SK-N-SH treated with all-trans-retinoic acid at 6 μM for 48 hours (cell line): ENCODE results near the gene LSM7.

ENCODE experiments used
- ATAC-seq: fragments of 200-7000 bp; cut with Tn5 transposase; 3 replicates; pipeline ENCODE4 v1.9.1; 2020; ENCODE audit warnings: mild to moderate bottlenecking, moderate library complexity
- ARNTL ChIP-seq: fragments of 450-650 bp; formaldehyde crosslinking; IDR thresholded peaks from 2 replicates; pipeline ENCODE4 v1.5.0; 2020; ENCODE audit warnings: low read depth, mild to moderate bottlenecking, moderate library complexity, borderline replicate concordance
- BACH2 ChIP-seq: fragments of 250-450 bp; sonication (Bioruptor Pico); IDR thresholded peaks from 2 replicates; pipeline ENCODE4 v1.9.0; 2021; ENCODE audit warnings: mild to moderate bottlenecking, borderline replicate concordance
- CSDC2 ChIP-seq: fragments of 250-450 bp; sonication (Bioruptor Pico); IDR thresholded peaks from 2 replicates; pipeline ENCODE4 v1.5.0; 2020; ENCODE audit warnings: mild to moderate bottlenecking, moderate library complexity
- CSRNP3 ChIP-seq: fragments of 250-450 bp; sonication (Bioruptor Pico); IDR thresholded peaks from 2 replicates; pipeline ENCODE4 v1.5.1; 2021; ENCODE audit warnings: mild to moderate bottlenecking, moderate library complexity
- GLIS3 ChIP-seq: fragments of 250-450 bp; sonication (Bioruptor Pico); IDR thresholded peaks from 2 replicates; pipeline ENCODE4 v1.5.0; 2020; ENCODE audit warnings: mild to moderate bottlenecking, moderate library complexity
- ISL1 ChIP-seq: fragments of 250-450 bp; sonication (Bioruptor Pico); IDR thresholded peaks from 2 replicates; pipeline ENCODE4 v2.1.2; 2022; ENCODE audit warnings: mild to moderate bottlenecking, moderate library complexity
- OSR1 ChIP-seq: fragments of 250-450 bp; sonication (Bioruptor Pico); IDR thresholded peaks from 2 replicates; pipeline ENCODE4 v1.8.0; 2022; ENCODE audit warnings: moderate library complexity, mild to moderate bottlenecking, inconsistent platforms
- PATZ1 ChIP-seq: fragments of 250-450 bp; sonication (Bioruptor Pico); IDR thresholded peaks from 2 replicates; pipeline ENCODE4 v1.8.0; 2020; ENCODE audit warnings: mild to moderate bottlenecking, moderate library complexity, borderline replicate concordance
- POU6F1 ChIP-seq: fragments of 250-450 bp; sonication (Bioruptor Pico); IDR thresholded peaks from 2 replicates; pipeline ENCODE4 v1.8.0; 2021; ENCODE audit warnings: low read depth, mild to moderate bottlenecking, moderate library complexity, borderline replicate concordance
- PPARA ChIP-seq: fragments of 250-450 bp; sonication (Bioruptor Pico); IDR thresholded peaks from 2 replicates; pipeline ENCODE4 v1.5.0; 2020; ENCODE audit warnings: mild to moderate bottlenecking, borderline replicate concordance
- RARB ChIP-seq: fragments of 250-450 bp; sonication (Bioruptor Pico); IDR thresholded peaks from 2 replicates; pipeline ENCODE4 v1.8.0; 2021; ENCODE audit warnings: mild to moderate bottlenecking, moderate library complexity
- SNAI2 ChIP-seq: fragments of 250-450 bp; sonication (Bioruptor Pico); IDR thresholded peaks from 2 replicates; pipeline ENCODE4 v1.5.0; 2020; ENCODE audit warnings: mild to moderate bottlenecking, moderate library complexity
- TCF4 ChIP-seq: fragments of 250-450 bp; sonication (Bioruptor Pico); IDR thresholded peaks from 2 replicates; pipeline ENCODE4 v1.8.0; 2021; ENCODE audit warnings: mild to moderate bottlenecking, moderate library complexity, borderline replicate concordance
- TOX ChIP-seq: fragments of 250-450 bp; sonication (Bioruptor Pico); IDR thresholded peaks from 2 replicates; pipeline ENCODE4 v1.8.0; 2021; ENCODE audit warnings: mild to moderate bottlenecking, moderate library complexity, borderline replicate concordance
- ZFP3 ChIP-seq: fragments of 250-450 bp; sonication (Bioruptor Pico); IDR thresholded peaks from 2 replicates; pipeline ENCODE4 v1.5.0; 2020; ENCODE audit warnings: mild to moderate bottlenecking, moderate library complexity
- ZNF565 ChIP-seq: fragments of 450-650 bp; formaldehyde crosslinking; conservative IDR thresholded peaks from 2 replicates; pipeline ENCODE4 v1.5.0; 2020; ENCODE audit warnings: low read depth, mild to moderate bottlenecking, moderate library complexity
- ZNF70 ChIP-seq: fragments of 450-650 bp; formaldehyde crosslinking; IDR thresholded peaks from 2 replicates; pipeline ENCODE4 v1.5.0; 2020; ENCODE audit warnings: mild to moderate bottlenecking, moderate library complexity
- ZNF8 ChIP-seq: fragments of 450-650 bp; formaldehyde crosslinking; IDR thresholded peaks from 2 replicates; pipeline ENCODE4 v1.5.0; 2020; ENCODE audit warnings: mild to moderate bottlenecking, moderate library complexity
- TF ChIP-seq, protein P1 (sequence below): fragments of 250-450 bp; sonication (Bioruptor Pico); IDR thresholded peaks from 2 replicates; pipeline ENCODE4 v1.5.1; 2020; ENCODE audit warnings: low read depth, mild to moderate bottlenecking, moderate library complexity
- TF ChIP-seq, protein P2 (sequence below): fragments of 250-450 bp; sonication (Bioruptor Pico); IDR thresholded peaks from 2 replicates; pipeline ENCODE4 v1.5.0; 2020; ENCODE audit warnings: mild to moderate bottlenecking, moderate library complexity

The LSM7 gene

DNA sequence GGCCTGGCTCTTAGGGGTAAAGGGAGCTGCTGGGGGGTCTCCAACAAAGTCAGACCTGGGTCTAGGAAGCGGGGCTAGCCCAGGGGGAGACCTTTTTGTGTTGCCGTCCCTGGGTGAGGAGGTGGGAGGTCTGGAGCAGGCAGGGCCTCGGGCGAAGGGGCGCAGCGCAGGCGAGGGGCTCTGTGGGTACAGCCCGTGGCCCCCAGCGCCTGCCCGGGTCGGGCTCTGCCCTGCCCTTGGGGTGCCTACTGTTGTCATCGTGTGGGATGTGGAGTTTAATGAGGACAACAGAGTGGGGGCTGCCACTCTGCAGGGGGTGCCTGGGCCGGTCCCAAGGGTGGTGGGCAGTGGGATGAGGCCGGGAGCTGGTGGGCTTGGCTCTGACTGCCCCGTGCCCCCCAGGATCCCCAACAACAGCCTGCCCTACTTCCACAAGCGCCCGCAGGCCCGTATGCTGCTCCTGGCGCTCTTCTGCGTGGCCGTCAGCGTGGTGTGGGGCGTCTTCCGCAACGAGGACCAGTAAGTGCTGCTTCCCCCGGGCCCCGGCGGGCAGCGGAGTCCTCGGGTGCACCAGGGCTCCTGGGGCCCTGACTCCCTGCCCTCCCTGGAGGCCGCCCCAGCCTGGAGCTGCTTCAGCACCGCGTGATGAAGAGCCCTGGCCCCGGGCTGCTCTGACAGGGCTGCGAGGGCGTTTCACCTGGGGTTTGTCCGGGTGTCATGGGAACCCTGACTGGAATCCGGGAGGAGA is 12.3 kb upstream of the LSM7 start:
- TF ChIP-seq ZFP3 (CRISPR knock-in tag) = no peak
- TF ChIP-seq SNAI2 (CRISPR knock-in tag) = no peak
- TF ChIP-seq GLIS3 = no peak
- no peak for TF ChIP-seq PATZ1
- no peak for TF ChIP-seq PPARA (CRISPR knock-in tag)
- TF ChIP-seq, protein P1, sequence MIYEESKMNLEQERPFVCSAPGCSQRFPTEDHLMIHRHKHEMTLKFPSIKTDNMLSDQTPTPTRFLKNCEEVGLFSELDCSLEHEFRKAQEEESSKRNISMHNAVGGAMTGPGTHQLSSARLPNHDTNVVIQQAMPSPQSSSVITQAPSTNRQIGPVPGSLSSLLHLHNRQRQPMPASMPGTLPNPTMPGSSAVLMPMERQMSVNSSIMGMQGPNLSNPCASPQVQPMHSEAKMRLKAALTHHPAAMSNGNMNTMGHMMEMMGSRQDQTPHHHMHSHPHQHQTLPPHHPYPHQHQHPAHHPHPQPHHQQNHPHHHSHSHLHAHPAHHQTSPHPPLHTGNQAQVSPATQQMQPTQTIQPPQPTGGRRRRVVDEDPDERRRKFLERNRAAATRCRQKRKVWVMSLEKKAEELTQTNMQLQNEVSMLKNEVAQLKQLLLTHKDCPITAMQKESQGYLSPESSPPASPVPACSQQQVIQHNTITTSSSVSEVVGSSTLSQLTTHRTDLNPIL (CRISPR knock-in tag) = no peak
- TF ChIP-seq ZNF70 (CRISPR knock-in tag) = no peak
- TF ChIP-seq ARNTL (CRISPR knock-in tag) = no peak
- no peak for TF ChIP-seq CSRNP3 (CRISPR knock-in tag)
- TF ChIP-seq, protein P2, sequence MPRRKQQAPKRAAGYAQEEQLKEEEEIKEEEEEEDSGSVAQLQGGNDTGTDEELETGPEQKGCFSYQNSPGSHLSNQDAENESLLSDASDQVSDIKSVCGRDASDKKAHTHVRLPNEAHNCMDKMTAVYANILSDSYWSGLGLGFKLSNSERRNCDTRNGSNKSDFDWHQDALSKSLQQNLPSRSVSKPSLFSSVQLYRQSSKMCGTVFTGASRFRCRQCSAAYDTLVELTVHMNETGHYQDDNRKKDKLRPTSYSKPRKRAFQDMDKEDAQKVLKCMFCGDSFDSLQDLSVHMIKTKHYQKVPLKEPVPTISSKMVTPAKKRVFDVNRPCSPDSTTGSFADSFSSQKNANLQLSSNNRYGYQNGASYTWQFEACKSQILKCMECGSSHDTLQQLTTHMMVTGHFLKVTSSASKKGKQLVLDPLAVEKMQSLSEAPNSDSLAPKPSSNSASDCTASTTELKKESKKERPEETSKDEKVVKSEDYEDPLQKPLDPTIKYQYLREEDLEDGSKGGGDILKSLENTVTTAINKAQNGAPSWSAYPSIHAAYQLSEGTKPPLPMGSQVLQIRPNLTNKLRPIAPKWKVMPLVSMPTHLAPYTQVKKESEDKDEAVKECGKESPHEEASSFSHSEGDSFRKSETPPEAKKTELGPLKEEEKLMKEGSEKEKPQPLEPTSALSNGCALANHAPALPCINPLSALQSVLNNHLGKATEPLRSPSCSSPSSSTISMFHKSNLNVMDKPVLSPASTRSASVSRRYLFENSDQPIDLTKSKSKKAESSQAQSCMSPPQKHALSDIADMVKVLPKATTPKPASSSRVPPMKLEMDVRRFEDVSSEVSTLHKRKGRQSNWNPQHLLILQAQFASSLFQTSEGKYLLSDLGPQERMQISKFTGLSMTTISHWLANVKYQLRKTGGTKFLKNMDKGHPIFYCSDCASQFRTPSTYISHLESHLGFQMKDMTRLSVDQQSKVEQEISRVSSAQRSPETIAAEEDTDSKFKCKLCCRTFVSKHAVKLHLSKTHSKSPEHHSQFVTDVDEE (CRISPR knock-in tag) = no peak
- no peak for TF ChIP-seq BACH2 (CRISPR knock-in tag)
- TF ChIP-seq TCF4 (CRISPR knock-in tag) = no peak
- TF ChIP-seq POU6F1 (CRISPR knock-in tag) = no peak
- no peak for TF ChIP-seq ISL1
- no peak for TF ChIP-seq ZNF8 (CRISPR knock-in tag)
- no peak for TF ChIP-seq OSR1
- TF ChIP-seq CSDC2 = no peak
- ATAC-seq = no peak

DNA sequence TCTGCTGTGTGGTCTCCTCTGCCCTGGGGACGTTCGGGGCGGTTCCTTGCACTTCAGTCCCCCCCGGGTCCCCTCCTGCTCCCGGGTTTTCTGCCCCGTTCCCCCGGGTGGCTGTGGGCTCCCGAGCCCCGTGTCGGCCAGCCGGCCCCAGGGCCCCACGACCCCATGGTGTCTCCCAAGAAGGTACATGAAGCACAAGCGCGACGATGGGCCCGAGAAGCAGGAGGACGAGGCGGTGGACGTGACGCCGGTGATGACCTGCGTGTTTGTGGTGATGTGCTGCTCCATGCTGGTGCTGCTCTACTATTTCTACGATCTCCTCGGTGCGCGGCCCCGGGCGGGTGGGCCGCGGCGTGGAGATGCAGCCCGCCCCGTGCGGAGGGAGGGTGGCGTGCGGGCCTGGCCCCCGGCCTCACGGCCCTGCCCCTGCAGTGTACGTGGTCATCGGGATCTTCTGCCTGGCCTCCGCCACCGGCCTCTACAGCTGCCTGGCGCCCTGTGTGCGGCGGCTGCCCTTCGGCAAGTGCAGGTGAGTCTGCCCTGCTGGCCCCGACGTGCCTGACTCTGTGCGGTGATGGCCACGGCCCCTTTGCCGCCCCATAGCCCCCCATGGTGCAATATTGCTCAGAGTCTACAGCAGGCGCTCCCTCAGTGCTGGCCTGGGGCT is 11.4 kb upstream of the LSM7 start:
- TF ChIP-seq ZNF70 (CRISPR knock-in tag) = no peak
- no peak for TF ChIP-seq ZNF565 (CRISPR knock-in tag)
- no peak for TF ChIP-seq OSR1
- no peak for TF ChIP-seq SNAI2 (CRISPR knock-in tag)
- TF ChIP-seq TOX (CRISPR knock-in tag) = no peak
- TF ChIP-seq RARB = no peak
- no peak for TF ChIP-seq CSDC2
- ATAC-seq = no peak
